Stromal cell of bone marrow (primary cell): ENCODE data around the gene PSMB11.

Source experiments
- DNase-seq: peaks from one replicate; pipeline ENCODE4 v3.0.0-alpha.2; 2012; ENCODE audit warnings: low read depth

The PSMB11 gene

DNA sequence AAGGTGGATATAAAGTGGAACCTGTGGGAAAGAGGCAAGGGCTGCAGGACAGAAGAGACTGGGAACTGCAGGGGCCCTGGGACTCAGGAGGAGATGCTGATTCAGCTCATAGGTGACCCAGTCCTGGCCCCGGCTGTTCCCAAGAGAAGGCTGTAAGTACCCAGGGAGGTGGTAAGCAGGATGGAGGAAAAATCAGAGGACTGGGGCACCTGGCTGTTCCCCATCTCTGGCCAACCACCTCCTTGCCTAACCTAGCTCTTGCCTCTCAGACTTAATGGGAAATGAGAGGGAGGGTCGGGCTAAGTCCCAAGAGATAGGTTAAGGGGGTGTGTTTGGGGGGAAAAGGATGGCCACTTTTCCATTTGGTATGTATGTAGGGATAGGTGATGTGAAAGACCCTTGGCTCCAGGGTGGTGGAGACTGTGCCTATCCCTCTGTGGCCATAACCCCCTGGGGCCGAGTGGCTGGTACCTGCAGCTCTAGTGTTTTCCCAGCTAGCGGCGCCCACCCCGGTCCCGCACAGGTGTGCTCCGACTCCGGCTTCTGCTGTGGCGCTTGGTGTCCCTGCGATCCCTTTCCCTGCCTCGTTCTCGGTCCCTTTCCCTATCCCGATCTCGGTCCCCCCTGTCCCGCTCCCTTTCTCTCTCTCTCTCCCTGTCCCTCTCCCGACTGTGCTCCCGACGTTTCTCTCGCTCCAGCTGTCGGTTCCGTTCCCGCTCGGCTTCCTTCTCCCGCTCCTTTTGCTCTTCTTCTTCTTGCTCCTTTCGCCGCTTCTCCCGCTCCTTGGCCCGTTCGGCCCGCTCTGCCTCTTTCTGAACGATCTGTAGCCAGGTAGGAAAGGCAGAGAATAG, 16.9 kb downstream of the PSMB11 start:
- no peak for DNase-seq

- DNase-seq = no peak
These were observed 18.7 kb downstream of the PSMB11 start for GRCh38 chr14:23060536-23061260.

GRCh38 chr14:23062002-23062401, 20.0 kb downstream of the PSMB11 start:
- DNase-seq = peak; percentile 67

DNA sequence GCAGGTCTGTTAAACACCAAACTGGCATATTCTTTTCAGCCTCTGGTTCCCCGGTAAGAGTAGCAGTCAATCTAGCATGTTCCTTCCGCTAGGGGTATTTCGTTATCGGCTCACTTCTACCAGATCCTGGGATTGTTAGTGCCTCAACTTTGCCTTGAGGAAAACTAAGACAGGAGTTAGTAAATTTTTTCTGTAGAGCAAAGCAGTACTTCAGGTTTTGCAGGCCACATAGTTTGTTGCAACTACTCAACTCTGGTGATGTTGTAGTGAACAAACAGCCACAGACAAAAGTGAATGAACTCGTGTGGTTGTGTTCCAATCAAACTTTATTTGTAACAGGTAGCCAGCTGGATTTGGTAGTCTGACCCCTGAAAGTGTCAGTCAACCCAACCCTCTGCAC, 21.6 kb downstream of the PSMB11 start:
- DNase-seq = no peak

- DNase-seq = no peak
These were observed 24.4 kb downstream of the PSMB11 start for GRCh38 chr14:23066368-23066767.

DNA sequence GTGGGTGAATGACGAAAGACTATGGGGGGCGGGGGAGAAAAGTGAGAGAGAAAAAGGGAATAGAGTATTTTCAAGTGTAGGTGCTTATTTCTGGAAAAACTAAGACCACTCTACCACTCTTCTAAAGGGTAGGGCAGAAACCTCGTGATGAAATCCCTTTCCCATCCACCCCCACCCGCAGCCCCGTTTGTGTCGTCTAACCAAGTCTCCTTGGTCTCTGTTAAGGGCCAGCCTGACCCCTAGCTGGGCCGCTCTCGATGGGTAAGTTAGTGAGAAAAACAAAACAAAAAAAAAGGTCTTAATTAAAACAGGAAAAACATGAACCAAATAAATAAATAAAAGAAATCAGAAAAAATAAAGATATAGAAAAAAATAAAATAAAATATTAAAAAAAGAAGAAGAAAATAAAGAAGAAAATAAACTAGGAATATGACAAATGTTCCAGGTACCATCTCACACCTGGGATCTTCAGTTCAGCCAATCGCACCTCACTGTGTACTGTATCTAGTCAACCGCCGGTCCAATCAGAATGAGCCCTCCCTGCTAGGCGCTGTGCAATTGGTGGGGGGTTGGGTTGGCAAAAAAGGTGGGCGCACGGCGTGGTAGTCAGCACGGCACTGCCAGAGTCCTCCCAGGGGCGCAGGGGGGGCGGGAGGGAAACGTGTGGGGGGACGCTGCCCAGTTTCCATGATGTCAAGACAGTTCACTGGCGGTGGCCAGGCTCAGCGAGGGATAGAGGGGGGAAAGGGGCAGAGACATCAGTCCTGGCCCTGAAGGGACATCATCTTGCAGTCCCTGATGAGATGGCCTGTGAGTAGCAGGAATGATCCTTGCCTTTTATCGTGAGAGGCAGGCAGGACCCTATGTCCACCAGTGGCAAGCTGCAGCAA, 25.1 kb downstream of the PSMB11 start:
- DNase-seq = no peak

DNA sequence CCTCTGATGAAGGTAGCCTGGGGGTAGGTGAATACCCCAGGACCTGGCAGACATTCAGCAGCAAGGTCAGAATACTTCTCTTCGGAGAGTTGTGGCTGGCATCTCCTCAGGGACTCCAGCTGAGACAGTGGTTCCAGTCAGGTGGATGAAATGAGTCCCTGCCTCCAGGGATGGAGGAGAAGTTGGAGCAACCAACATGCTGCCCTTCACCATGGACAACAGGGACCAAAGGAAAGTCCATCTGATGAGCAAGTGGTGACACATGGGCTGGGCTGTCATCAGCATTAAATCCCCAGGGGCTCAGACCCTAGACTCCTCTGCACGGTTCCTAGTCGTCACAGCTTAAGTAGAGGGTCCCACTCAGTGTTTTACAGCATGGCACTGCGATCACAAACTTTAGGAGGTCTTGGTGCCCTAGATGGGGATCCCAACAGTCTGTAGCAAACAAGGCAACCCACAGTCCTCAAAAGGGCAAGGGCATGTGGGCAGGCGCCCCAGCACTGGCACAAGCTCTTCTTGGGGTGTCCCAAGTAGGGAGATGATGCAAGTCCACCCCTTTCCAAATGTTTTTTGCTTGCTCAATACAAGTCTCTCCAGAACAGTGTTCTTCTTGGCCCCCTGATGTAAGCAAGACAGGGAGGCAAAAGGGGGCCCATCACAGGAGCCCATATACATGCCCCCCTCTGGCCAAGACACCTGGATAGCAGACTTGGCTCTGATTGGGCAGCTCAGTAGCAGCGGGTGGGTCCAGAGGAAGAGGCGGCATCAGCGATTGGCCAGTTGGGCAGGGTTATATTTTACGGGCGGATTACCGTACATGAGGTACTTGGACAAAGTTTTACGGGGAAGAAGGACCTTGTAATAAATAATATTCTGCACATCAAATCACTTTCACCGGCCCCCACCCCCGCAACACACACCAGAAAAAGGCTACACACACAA, 26.1 kb downstream of the PSMB11 start:
- no peak for DNase-seq

DNA sequence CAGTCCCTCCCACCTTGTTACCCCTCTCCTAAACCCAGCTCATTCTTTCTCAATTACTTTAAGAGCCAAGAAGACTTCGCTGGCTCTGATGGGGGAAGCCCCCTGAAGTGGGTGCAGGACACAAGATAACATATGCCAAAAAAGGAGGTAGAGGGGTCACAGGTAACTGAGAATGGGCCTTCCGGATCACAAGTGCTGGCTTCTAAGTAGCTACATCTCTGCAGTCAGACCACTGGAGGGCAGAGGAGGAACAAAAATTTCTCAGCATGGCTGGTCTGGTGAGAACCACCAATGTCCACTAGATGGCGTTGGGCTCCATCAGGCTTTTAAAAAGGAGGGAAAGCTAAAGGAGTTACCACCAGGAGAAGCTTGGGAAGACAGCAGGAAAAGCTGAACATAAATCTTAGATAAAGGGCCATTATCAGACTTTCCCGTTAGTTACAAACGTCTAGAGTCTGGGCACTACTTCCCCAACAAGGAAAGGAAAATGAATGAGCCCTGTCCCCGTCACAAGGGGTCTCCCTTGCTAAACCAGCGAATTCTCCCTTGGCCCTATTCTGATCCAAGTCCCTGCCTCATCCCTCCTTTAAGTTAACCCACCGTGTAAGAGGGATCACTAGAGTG, 26.9 kb downstream of the PSMB11 start:
- DNase-seq = peak; percentile 86

- DNase-seq = no peak
These were observed 27.4 kb downstream of the PSMB11 start for GRCh38 chr14:23069413-23069806.

DNA sequence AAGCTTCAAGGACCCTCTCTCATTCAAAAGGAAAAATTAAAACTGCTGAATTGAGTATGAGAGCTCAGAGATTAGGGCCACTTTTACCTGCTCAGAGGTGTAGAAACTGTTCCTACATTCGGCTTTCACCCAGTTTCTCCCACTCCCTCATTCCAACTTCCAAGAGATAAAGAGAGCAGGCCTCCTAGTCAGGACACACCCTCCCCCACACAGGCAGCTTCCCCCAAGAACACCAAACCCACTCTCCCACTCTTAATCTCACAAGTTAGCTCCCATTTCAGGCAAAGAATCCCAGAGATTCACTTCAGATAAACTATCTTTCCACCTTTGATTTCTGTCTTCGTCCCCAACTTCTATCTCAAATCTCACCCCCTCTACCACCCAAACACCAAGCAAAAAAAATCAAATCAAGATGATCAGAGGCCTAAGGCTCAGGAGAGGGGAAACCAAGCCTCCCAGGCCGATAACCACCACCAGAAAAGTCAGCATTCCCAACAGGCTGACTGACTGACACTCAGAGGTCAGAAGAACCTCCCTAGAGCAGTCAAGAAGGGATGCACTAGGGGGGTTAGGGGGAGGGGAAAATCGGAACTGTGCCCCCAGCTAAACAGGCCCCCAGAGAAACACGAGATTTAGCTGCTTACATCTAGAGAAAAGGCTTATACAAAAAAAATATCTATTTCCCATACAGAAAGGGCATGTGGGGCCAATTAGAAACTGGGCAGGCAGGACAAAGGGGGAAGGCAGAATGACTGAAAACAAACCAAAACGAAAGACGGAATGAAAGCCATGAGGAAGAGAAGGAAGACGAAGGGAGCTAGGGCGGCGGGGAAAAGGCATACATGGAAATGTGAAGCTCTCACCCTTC, 28.5 kb downstream of the PSMB11 start:
- no peak for DNase-seq

GRCh38 chr14:23071244-23071920, 29.4 kb downstream of the PSMB11 start:
- peak; percentile 89 for DNase-seq

- DNase-seq = no peak
These were observed 30.0 kb downstream of the PSMB11 start for GRCh38 chr14:23071921-23072539.

GRCh38 chr14:23074906-23075305, 32.9 kb downstream of the PSMB11 start:
- DNase-seq = no peak

DNA sequence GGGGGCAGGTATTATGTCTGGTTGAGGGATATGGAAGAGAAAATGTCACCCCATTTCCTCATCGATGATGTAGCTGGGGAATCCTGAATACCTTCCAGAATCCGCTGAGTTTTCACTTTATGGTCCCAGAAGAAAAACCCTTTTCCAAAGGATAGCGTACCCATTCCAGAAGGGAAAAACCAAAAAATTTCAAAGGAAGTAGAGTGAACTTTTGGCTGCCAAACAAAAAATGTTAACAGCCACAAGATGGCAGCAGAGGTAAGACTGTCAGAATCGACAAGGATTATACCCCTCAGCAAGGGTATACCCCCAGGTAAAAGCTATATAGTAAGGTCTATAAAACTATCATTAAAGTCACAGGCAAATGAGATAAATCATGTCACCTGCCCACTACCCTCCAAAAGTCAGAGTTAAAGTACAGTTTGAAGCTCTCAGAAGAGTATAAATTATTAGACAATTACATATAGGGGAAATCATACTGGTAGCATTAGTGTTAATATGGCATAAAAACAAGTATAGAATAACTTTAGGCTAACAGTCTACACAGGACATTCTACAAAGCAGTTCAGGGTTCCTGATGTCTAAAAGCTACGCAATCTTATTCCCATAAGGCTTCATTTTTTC, 34.9 kb downstream of the PSMB11 start:
- DNase-seq = no peak

DNA sequence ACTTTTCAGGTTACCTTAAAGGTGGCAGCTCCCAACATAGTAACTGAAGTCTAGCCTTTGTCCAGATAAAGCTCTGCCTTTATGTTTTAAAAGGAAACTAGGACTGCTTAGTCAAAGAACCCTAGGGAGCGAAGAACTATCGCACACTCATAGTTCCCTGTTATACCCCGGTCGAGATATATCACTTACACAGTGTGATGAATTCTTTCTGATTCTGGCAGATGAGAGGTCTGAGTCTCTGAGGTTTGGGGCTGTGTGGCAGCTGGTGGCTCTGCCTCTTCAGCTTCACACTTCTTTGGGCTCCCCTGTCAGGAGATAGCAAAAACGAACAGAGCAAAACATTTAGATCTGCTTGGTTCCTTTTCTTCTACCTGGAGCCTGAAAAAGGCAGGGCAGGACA, 36.0 kb downstream of the PSMB11 start:
- DNase-seq = peak; percentile 51

DNA sequence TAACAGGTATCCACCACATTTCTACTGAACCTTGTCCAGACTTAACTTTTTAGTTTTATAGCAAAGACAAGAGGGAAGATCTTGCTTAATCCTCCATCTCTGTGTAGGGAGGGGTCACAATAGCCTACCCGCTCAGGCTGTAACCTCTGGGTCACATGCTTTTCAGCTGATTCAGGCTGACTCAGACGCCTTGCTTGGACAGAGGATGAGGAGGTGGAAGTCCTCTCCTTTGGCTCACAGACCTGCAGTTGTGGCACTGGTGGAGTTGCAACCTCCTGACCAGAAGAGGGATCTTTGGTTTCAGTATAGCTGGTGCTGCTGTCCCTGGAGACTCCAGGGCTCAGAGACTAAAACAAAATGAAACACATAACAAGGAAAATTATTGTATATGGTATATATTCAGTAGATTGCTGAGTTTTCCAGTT, 36.7 kb downstream of the PSMB11 start:
- DNase-seq = peak; percentile 98

DNA sequence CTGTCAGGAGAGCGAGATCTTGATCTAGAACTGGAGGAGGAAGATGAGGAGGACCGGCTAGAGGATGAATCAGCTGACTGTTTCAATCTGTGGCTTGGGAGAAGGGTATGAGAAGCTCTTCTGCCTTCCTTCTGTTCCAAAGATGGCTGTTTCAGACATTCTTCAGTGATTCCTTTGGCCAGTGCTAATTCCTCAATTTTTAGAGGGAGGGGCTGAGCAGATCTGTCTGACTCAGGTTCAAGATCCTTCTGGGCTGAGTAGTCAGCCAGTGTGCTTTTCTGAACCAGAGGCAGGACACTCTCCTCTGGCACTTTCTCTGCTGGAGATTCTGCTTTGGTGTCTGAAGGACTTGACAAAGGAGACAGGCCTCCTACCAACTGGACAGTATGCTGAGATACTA, 37.7 kb downstream of the PSMB11 start:
- no peak for DNase-seq

GRCh38 chr14:23080474-23080873, 38.5 kb downstream of the PSMB11 start:
- no peak for DNase-seq
